Testis (tissue), 2 donors: ENCODE data around the gene KDM7A.

Source experiments
- POLR2A ChIP-seq: fragments of 450-650 bp; IDR thresholded peaks from one replicate; pipeline ENCODE4 v1.6.1; 2017; ENCODE audit warnings: antibody characterized with exemption, mild to moderate bottlenecking, moderate library complexity
- TF ChIP-seq, protein P1 (sequence below), 3 experiments: fragments of 450-650 bp in 2 of 3; fragments of 200-600 bp in 1 of 3; sonication (generic) in 1 of 3; IDR thresholded peaks; one replicate each; pipeline ENCODE4 v1.5.1; 2016 to 2019; ENCODE audit warnings: antibody characterized with exemption in 3 of 3, mild to moderate bottlenecking in 2 of 3, moderate library complexity in 1 of 3

DNA sequence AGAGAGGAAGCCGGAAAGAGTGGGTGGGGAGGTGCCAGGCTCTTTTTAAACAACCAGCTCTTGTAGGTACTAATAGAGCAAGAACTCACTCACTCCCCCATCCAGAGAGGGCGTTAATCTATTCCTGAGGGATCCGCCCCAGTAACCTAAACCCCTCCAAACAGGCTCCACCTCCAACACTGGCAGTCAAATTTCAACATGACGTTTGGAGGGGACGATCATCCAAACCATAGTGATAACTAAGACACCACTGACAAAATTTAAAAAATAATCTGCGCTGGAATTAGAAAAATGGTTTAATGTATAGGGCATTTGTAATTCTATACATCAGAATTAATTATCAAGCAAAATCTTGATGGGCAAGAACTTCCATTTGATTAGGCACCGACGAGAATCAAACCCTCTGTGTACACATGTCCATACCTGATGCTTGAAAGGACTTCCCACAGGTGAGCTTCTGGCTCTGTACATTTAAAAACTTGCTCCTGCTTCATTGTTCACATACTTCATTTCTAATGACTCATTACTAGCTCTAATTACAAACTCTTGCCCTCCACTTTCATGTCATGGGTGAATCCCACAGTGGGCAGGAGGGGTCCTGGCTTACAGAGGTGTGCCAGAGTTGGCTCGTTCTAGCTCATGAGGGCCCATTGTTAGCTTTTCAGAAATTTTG, 20.6 kb upstream of the KDM7A start:
- TF ChIP-seq, protein P1, sequence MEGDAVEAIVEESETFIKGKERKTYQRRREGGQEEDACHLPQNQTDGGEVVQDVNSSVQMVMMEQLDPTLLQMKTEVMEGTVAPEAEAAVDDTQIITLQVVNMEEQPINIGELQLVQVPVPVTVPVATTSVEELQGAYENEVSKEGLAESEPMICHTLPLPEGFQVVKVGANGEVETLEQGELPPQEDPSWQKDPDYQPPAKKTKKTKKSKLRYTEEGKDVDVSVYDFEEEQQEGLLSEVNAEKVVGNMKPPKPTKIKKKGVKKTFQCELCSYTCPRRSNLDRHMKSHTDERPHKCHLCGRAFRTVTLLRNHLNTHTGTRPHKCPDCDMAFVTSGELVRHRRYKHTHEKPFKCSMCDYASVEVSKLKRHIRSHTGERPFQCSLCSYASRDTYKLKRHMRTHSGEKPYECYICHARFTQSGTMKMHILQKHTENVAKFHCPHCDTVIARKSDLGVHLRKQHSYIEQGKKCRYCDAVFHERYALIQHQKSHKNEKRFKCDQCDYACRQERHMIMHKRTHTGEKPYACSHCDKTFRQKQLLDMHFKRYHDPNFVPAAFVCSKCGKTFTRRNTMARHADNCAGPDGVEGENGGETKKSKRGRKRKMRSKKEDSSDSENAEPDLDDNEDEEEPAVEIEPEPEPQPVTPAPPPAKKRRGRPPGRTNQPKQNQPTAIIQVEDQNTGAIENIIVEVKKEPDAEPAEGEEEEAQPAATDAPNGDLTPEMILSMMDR (IDR thresholded peaks at IDR 0.05): no peak
- TF ChIP-seq POLR2A: no peak
